ENCODE data around the gene POU3F1.

- TF ChIP-seq CTCF (conservative IDR thresholded peaks at IDR 0.05; ENCODE audit: low read depth, low read length) (no peak), EZH2phosphoT487 (IDR thresholded peaks at IDR 0.05; ENCODE audit: borderline replicate concordance, low read length) (no peak)
These were observed 20.9 kb downstream of the POU3F1 start for GRCh38 chr1:38025664-38026063.
